HG02885 (cell line): ENCODE results near the gene STN1.

Experiments used
- ATAC-seq: cut with Tn5 transposase; IDR thresholded peaks from one replicate; pipeline ENCODE4 v1.9.1; 2021; ENCODE audit warnings: mild to moderate bottlenecking; ENCODE audit not compliant: unreplicated experiment, poor library complexity

STN1 gene

DNA sequence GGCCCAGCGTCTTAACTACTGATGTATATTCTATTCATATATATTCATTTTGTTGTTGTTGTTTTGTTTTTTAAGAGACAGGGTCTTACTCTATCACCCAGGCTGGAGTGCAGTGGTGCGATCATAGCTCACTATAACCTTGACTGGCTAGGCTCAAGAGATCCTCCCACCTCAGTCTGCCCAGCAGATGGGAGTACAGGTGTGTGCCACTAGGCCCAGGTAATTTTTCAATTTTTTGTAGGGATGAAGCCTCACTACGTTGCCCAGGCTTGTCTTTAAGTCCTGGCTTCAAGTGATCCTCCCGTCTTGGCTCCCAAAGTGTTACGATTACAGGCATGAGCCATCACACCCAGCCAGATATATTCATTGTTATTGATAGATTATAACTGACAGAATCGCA, 12.9 kb upstream of the STN1 start:
- no peak for ATAC-seq

GRCh38 chr10:103930449-103930848, 12.5 kb upstream of the STN1 start:
- no peak for ATAC-seq

DNA sequence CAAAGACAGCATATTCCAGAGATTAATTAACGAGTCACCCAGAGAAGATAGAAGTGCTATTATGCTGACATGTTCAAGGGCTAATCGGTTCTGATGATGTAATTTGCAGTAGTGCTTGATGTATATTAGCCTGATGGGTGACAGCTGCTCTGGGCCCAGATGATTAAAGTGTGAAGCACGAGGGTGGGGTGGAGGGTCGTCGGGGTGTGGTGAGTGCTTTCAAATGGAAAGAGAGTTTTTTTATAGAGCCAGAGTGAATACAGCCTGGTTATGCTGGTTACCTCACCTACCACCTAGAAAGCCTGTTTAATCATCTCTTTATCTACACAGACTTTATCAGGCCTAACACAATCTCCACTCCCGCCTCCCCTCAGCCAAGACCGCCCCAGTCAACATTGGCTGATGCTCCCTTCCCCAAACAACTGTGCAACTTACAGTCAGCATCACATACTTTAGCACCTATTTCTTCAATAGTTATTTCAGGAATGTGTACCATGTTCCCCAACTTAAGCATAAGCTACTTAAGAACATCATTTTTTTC, 11.5 kb upstream of the STN1 start:
- no peak for ATAC-seq

DNA sequence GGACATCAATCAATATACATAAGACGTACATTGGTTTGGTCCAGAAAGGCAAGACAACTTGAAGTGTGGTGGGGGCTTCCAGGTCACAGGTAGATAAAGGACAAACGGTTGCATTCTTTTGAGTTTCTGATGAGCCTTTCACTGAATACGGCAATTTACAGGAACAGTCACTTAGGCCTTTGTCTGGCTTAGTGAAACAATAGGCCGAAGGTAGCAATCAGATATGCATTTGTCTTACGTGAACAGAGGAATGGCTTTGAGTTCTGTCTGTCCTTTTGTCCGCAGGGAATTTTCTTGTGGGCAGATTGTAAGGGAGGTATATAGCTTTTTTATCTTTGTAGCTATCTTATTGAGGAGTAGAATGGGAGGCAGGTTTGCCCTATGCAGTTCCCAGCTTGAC, 10.8 kb upstream of the STN1 start:
- no peak for ATAC-seq

DNA sequence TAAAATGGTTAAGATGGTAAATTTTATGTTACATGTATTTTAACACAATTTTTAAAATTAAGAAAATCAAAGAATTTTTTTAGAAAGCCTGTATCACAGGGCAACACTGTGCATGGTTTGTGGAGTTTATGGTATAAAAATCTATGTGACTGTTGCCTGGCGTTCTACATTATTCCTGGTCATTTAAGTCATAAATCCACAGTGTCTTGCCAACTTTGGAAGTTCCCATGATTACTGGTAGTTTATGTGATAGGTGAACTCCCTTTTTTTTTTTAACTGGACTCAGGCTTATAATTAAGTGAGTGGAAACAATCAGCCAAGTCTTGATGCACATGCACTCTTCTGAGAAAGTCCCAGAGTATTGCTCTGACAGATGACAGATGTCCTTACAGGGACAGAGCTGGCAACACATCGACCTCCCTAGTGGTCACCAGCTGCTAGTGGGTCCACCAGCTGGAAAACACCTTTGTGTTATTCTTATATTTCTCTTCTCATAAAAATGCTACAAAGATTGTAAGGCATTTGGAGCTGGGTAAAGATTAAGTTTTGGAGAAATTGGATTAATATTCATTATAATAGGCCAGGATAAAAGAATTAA, 8.8 kb upstream of the STN1 start:
- ATAC-seq, result no peak

DNA sequence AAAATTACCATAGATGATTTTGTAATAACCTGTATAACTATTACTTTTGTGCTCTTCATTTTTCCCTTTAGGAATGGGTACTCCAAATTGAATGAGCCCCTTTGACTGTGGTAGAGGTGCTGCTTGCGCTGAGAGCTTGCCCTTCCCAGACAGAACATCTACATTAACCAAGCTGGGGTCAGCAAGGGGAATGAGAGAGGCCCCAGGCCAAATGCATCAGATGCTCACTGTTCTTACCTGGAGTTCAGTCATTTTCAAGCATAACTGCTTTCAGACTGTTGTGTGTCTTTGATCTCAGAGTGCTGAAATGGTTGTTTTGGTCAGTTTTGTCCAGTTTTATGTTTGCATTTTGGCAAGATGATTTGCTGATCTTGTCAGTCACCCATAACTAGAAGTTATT, 7.6 kb upstream of the STN1 start:
- ATAC-seq, result no peak

DNA sequence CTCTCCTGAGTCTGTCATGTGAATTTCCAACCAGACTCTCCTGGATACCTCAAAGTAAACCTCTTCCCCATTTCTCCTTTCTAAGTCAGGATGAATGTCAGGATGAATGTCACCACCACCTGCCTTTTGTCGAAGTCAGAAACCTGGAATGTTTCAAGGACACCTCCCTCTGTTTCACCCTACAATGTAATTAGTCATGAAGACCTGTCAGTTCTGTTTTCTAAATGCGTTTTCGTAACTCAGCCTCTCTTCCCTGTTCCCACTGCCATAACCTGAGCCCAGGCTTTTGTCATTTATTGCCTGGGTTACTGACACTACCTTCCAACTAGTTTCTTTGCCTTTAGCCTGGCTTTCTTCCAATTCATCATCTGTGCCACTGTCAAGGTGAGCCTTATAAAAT, 5.5 kb upstream of the STN1 start:
- no peak for ATAC-seq

GRCh38 chr10:103922659-103923058, 4.7 kb upstream of the STN1 start:
- no peak for ATAC-seq

DNA sequence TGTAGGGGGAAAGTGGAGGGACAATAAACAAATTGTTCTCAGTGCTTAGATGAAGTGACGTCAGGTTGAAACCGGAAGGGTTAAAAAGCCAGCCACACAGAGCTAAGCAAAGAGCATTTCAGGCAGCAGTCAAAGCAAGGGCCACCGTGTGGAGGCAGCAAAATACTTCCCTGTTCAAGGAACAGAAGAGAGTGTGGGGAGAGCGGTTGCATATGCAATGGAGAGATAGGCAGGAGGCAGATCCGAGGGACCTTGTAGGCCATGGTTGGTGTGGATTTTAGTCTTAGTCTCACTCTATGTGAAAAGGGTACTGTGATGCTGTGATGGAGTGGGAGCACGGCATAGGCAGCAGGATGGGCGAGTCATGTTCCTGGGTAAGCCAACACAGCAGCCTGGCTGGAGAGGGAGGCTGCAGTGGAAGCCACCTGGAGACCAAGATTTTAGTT, 3.8 kb upstream of the STN1 start:
- no peak for ATAC-seq

DNA sequence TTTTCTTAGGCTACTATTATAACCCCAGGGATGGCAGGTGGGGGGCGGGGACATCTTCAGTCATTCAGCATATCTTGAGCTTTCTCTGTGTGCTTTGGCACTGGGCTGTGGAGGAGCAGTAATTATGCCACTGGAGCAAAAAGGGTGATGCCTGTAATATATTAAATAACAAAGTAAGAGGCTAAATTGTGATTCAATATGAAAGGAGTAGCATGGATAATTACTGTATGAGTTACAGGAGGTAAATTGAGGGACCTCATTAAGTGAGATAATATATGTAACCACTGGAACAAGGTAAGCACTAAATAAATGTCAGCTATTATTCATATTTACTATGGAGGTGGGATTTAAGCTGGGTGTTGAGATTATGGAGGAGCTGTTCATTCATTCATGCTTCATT, 3.3 kb upstream of the STN1 start:
- ATAC-seq, result no peak

GRCh38 chr10:103919648-103920025, 1.7 kb upstream of the STN1 start:
- ATAC-seq, result no peak

DNA sequence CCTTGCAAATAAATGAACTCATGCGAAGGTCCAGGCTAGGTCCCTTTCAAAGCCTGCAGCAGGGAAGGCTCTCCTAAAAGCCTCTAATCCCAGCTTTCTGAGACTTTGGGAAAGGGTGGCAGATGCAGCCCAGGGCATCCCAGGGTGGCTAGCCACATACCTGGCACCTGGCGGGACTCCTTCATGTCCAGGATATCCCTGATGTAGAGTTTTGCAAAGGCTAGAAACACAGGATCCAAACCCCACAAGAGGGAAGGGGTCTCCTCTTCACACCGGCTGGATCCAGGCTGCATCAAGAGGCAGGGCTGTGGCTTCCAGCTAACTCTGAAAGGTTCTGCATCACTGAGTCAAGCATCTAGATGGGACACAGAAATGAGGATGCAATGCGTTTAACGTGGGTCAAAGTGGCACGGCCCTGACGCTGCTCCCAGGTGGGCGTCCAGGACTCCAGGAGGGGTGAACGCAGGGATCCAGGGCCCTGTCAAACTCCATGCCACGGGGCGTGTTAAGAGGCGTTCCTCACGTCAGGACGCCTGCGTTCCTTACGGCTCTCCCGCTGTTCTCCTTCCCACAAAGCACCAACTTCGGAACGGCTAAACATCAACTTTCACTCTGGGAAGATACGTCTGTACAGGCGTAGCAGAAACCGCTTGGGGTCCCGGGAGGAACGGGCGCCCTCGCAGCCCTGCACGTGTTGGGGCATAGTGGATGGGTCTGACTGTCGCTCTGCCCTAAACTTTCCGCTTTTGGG, 507 bp downstream of the STN1 start:
- ATAC-seq, result peak; percentile 10

DNA sequence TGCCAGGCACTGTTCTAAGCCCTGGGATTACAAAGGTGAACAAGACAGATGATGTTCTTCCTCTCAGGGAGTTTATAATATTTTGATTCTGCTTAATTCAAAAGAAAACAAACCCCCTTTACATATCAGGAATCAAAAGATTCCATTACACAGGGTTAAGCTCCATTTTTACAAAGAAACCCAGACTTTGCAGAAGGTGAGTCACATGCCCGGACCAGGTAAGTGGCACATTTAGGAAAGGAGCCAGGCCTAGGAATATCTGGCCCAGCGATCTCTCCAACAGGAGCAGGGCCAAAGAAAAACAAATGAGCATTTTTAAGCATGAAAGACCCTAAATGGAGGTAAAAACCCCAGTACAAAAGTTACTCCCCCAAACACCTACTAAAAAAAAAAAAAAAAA, 1.1 kb downstream of the STN1 start:
- ATAC-seq, result no peak

- ATAC-seq, result no peak
These were observed 1.7 kb downstream of the STN1 start for GRCh38 chr10:103916254-103916653.

- peak; percentile 23 for ATAC-seq
These were observed 2.2 kb downstream of the STN1 start for GRCh38 chr10:103915796-103916195.

DNA sequence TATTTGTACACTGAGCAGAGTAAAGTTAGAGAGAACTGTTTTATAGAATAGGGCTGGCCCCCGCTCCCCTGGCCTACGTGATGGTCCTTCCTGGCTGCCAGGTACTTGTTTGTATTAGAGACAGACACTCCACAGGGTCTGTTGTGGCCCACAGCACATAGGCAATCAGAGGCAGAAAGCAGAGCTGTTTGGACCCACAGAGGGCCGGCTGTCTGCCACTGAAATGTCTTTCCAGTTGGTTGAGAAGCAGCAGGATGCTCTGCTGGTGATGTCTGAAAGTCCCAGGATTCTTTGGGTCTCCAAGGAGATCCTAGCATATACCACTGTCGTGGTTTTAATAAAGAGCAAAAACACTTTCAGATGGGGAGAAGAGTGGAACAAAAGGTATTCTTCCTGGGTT, 5.2 kb downstream of the STN1 start:
- no peak for ATAC-seq

DNA sequence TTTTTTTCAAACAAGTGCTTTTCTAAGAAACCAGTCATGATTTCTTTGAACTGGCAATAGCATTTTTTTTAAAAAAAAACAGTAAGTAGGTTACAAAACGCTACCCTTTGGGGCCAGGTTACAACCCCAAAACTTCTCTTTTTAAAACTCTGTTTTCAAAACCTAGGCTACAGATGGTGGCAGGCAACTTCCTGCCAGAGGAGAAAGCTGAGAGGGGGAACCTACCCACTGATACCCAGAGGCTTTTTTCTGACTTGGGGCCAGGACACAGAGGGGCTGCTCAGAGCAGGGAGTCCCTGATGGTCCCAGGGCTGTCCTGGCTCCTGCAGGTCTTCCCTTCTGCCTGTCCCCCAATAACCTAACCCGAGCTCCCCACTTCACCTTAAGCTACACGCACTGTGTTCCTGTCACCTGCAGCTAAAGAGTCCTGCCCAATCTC, 6.9 kb downstream of the STN1 start:
- ATAC-seq, result no peak

DNA sequence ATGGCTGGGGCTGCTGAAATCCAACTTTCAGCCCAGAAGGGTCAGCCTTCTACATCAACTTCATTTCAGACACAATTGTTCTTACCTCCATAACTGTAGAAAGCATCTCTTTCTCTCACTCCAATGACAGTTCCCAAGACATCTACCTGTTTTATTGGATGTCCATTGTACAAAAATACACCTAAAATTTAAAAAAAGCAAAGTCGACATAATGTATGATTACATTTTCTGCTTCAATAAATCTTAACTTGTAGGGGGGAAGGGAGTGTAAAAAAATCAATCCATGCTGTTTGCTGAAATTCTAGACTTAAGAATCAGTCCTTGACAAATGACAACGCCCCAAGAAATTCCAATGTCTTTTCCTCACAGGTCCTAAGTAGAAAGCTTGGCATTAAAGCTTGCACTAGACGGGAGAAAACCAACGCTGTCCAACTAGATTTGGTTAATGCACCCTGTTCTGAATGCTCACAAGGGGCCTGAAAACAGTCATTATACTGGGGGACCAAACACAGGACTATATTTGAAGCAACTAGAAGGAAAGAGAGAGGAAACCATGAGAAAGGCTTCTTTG, 7.5 kb downstream of the STN1 start:
- ATAC-seq, result no peak

DNA sequence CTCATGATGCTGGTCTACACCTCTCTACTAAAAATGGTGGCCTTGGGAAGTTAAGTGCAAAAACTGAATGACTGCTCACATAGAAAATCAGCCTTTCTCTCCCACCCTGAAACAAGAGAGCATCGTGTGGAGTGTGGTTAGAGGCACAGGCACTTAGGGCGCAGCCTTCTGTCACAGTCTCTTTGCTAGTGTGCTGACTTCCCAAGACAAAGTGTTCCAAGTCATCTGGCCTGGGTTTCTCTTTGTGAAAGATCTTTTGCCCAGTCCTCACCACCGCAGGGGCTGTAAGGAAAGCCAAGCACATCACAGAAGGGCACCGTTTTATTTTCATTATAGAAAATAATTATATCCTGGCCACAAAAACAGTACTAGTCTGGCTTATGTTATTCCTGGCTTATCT, 12.5 kb downstream of the STN1 start:
- no peak for ATAC-seq

- no peak for ATAC-seq
These were observed 16.7 kb downstream of the STN1 start for GRCh38 chr10:103901299-103901698.

- no peak for ATAC-seq
These were observed 18.7 kb downstream of the STN1 start for GRCh38 chr10:103899312-103899711.
